Measurements from ENCODE around the gene EBLN1.
A peak's percentile ranks its signal among the peaks of the same experiment; 100 is the strongest.

EBLN1 gene

GRCh38 chr10:22185586-22185985 lies 32.2 kb downstream of the EBLN1 start:
- TF ChIP-seq CTCF (IDR thresholded peaks at IDR 0.05; ENCODE audit: unreplicated experiment in 3 of 3), result no peak
- H3K36me3 Mint-ChIP-seq (ENCODE audit: low read depth), result no peaks in the 10 kb centered on the region
- H3K4me1 Mint-ChIP-seq, result peaks cover 10% of the 10 kb centered on the region
- H3K27ac Mint-ChIP-seq, result peak overlapping the region in 1 of 3 experiments; percentile 8
- peaks cover 7% of the 10 kb centered on the region for H3K9me3 Mint-ChIP-seq
- peaks cover 4% of the 10 kb centered on the region for H3K27me3 Mint-ChIP-seq (ENCODE audit: low read depth)
- no peak overlapping the region for H3K4me3 Mint-ChIP-seq

- Mint-ChIP-seq H3K36me3 (ENCODE audit: low read depth) (no peaks in the 10 kb centered on the region), H3K27ac (peak overlapping the region; percentile 20 to 88 (median 83)), H3K9me3 (peaks cover 13% of the 10 kb centered on the region), H3K4me1 (peaks cover 10% of the 10 kb centered on the region), H3K27me3 (ENCODE audit: low read depth) (peaks cover 4% of the 10 kb centered on the region), H3K4me3 (peak overlapping the region in 2 of 3 experiments; percentile 4 to 21)
- TF ChIP-seq CTCF (IDR thresholded peaks at IDR 0.05; ENCODE audit: unreplicated experiment in 3 of 3), result no peak
Measured at GRCh38 chr10:22183771-22184461, 33.9 kb downstream of the EBLN1 start.

GRCh38 chr10:22180724-22181123 lies 37.1 kb downstream of the EBLN1 start:
- peaks cover 4% of the 10 kb centered on the region for H3K27me3 Mint-ChIP-seq (ENCODE audit: low read depth)
- H3K4me1 Mint-ChIP-seq, result peaks cover 10% of the 10 kb centered on the region
- TF ChIP-seq CTCF (IDR thresholded peaks at IDR 0.05; ENCODE audit: unreplicated experiment in 3 of 3), result no peak
- H3K36me3 Mint-ChIP-seq (ENCODE audit: low read depth), result no peaks in the 10 kb centered on the region
- peaks cover 13% of the 10 kb centered on the region for H3K9me3 Mint-ChIP-seq
- no peak overlapping the region for H3K4me3 Mint-ChIP-seq
- H3K27ac Mint-ChIP-seq, result no peak overlapping the region

GRCh38 chr10:22174442-22174841 lies 43.4 kb downstream of the EBLN1 start:
- TF ChIP-seq CTCF (IDR thresholded peaks at IDR 0.05; ENCODE audit: unreplicated experiment in 3 of 3), result no peak
- Mint-ChIP-seq H3K4me3 (no peak overlapping the region), H3K27me3 (ENCODE audit: low read depth) (no peaks in the 10 kb centered on the region), H3K4me1 (no peaks in the 10 kb centered on the region), H3K9me3 (peaks cover 12% of the 10 kb centered on the region), H3K36me3 (ENCODE audit: low read depth) (no peaks in the 10 kb centered on the region), H3K27ac (no peak overlapping the region)

GRCh38 chr10:22171131-22171530 lies 46.7 kb downstream of the EBLN1 start:
- no peak for TF ChIP-seq CTCF (IDR thresholded peaks at IDR 0.05; ENCODE audit: unreplicated experiment in 3 of 3)
- H3K9me3 Mint-ChIP-seq, result peaks cover 20% of the 10 kb centered on the region
- H3K4me1 Mint-ChIP-seq, result no peaks in the 10 kb centered on the region
- H3K27ac Mint-ChIP-seq, result no peak overlapping the region
- H3K27me3 Mint-ChIP-seq (ENCODE audit: low read depth), result no peaks in the 10 kb centered on the region
- no peaks in the 10 kb centered on the region for H3K36me3 Mint-ChIP-seq (ENCODE audit: low read depth)
- no peak overlapping the region for H3K4me3 Mint-ChIP-seq

GRCh38 chr10:22170582-22170981 lies 47.2 kb downstream of the EBLN1 start:
- Mint-ChIP-seq H3K4me1 (no peaks in the 10 kb centered on the region), H3K27me3 (ENCODE audit: low read depth) (no peaks in the 10 kb centered on the region), H3K36me3 (ENCODE audit: low read depth) (no peaks in the 10 kb centered on the region), H3K27ac (no peak overlapping the region), H3K9me3 (peaks cover 20% of the 10 kb centered on the region), H3K4me3 (no peak overlapping the region)
- no peak for TF ChIP-seq CTCF (IDR thresholded peaks at IDR 0.05; ENCODE audit: unreplicated experiment in 3 of 3)
